Measurements from ENCODE around the gene ACOD1. TPM values are rescaled to one million over a fixed set of nuclear protein-coding genes. Genes with fewer than 3 reads are reported as not detected.
"Not testable (repeated sequence)": the region's sequence is repeated elsewhere in the genome, so short reads cannot be mapped to it uniquely, and the experiment has no call there.

The ACOD1 gene
- total RNA-seq, 6 experiments from 2014 or later, result not detected

- Mint-ChIP-seq H3K4me3 (no peak overlapping the region), H3K36me3 (ENCODE audit: low read depth) (no peaks in the 10 kb centered on the region), H3K27me3 (ENCODE audit: insufficient read depth) (peaks cover 7% of the 10 kb centered on the region), H3K9me3 (no peaks in the 10 kb centered on the region), H3K27ac (no peak overlapping the region), H3K4me1 (ENCODE audit: low read depth) (peaks cover 14% of the 10 kb centered on the region)
- no peak for TF ChIP-seq CTCF (IDR thresholded peaks at IDR 0.05)
- no peak for DNase-seq
Measured at GRCh38 chr13:76917095-76917494, 31.2 kb upstream of the ACOD1 start.

- H3K9me3 Mint-ChIP-seq; H3K27me3 Mint-ChIP-seq (ENCODE audit: insufficient read depth); H3K4me3 Mint-ChIP-seq; H3K36me3 Mint-ChIP-seq (ENCODE audit: low read depth): not testable (repeated sequence)
- Mint-ChIP-seq H3K4me1 (ENCODE audit: low read depth) (peaks cover 14% of the 10 kb centered on the region), H3K27ac (peak overlapping the region; percentile 44; the same call in 1 of the 2 replicates)
- peak; percentile 32 for DNase-seq
Measured at GRCh38 chr13:76917755-76918481, 30.4 kb upstream of the ACOD1 start.

- Mint-ChIP-seq H3K27me3 (ENCODE audit: insufficient read depth) (peaks cover 7% of the 10 kb centered on the region; the same call in 1 of the 2 replicates), H3K27ac (no peak overlapping the region), H3K36me3 (ENCODE audit: low read depth) (no peaks in the 10 kb centered on the region), H3K4me1 (ENCODE audit: low read depth) (peaks cover 14% of the 10 kb centered on the region), H3K9me3 (no peaks in the 10 kb centered on the region), H3K4me3 (no peak overlapping the region)
- TF ChIP-seq CTCF (IDR thresholded peaks at IDR 0.05), result no peak
- no peak for DNase-seq
Measured at GRCh38 chr13:76921516-76921915, 26.8 kb upstream of the ACOD1 start.

GRCh38 chr13:76925115-76925514 lies 23.2 kb upstream of the ACOD1 start:
- H3K27me3 Mint-ChIP-seq (ENCODE audit: insufficient read depth), result peaks cover 10% of the 10 kb centered on the region
- DNase-seq, result no peak
- TF ChIP-seq CTCF (IDR thresholded peaks at IDR 0.05), result no peak
- no peaks in the 10 kb centered on the region for H3K36me3 Mint-ChIP-seq (ENCODE audit: low read depth)
- no peaks in the 10 kb centered on the region for H3K9me3 Mint-ChIP-seq
- H3K4me3 Mint-ChIP-seq, result no peak overlapping the region
- H3K27ac Mint-ChIP-seq, result no peak overlapping the region
- H3K4me1 Mint-ChIP-seq (ENCODE audit: low read depth), result no peaks in the 10 kb centered on the region

GRCh38 chr13:76927955-76928354 lies 20.4 kb upstream of the ACOD1 start:
- H3K27me3 Mint-ChIP-seq (ENCODE audit: insufficient read depth), result peaks cover 10% of the 10 kb centered on the region
- no peaks in the 10 kb centered on the region for H3K4me1 Mint-ChIP-seq (ENCODE audit: low read depth)
- TF ChIP-seq CTCF (IDR thresholded peaks at IDR 0.05), result no peak

GRCh38 chr13:76928456-76928855 lies 19.9 kb upstream of the ACOD1 start:
- no peak overlapping the region for H3K4me3 Mint-ChIP-seq
- peaks cover 4% of the 10 kb centered on the region; the same call in 1 of the 2 replicates for H3K9me3 Mint-ChIP-seq
- H3K27me3 Mint-ChIP-seq (ENCODE audit: insufficient read depth), result peaks cover 10% of the 10 kb centered on the region
- no peaks in the 10 kb centered on the region for H3K4me1 Mint-ChIP-seq (ENCODE audit: low read depth)
- no peak for DNase-seq
- no peak for TF ChIP-seq CTCF (IDR thresholded peaks at IDR 0.05)
- H3K27ac Mint-ChIP-seq, result no peak overlapping the region
- peaks cover 5% of the 10 kb centered on the region; the same call in 1 of the 2 replicates for H3K36me3 Mint-ChIP-seq (ENCODE audit: low read depth)

More at GRCh38 chr13:76927955-76928354, 20.4 kb upstream of the ACOD1 start:
- Mint-ChIP-seq H3K4me3 (no peak overlapping the region), H3K9me3 (peaks cover 4% of the 10 kb centered on the region; the same call in 1 of the 2 replicates), H3K27ac (no peak overlapping the region), H3K36me3 (ENCODE audit: low read depth) (peaks cover 5% of the 10 kb centered on the region; the same call in 1 of the 2 replicates)
- no peak for DNase-seq
